RWPE1 (cell line): Measurements from ENCODE around the gene SMYD3.

Experiments used
- CTCF ChIA-PET: fragments of 350-600 bp; sonication (Branson Sonifier 250); formaldehyde crosslinking; extraction: SDS; loops from one replicate; lab custom pipeline; 2021; lab: Yijun Ruan, JAX
- POLR2A ChIA-PET: fragments of 400-600 bp; formaldehyde crosslinking; extraction: SDS; loops from one replicate; lab custom pipeline; 2020; ENCODE audit warnings: antibody characterized with exemption; ENCODE audit not compliant: low non-redundant PET; lab: Yijun Ruan, JAX
- DNase-seq: peaks from one replicate; pipeline ENCODE4 v3.0.0; 2012; ENCODE audit warnings: low spot score
- H3K27ac ChIP-seq: fragments of 450-650 bp; 2 replicates; pipeline ENCODE4 v1.5.1; 2017
- CTCF ChIP-seq: fragments of 450-650 bp; conservative IDR thresholded peaks from 2 replicates; pipeline ENCODE4 v1.5.1; 2017; ENCODE audit warnings: low read depth, mild to moderate bottlenecking

The SMYD3 gene

DNA sequence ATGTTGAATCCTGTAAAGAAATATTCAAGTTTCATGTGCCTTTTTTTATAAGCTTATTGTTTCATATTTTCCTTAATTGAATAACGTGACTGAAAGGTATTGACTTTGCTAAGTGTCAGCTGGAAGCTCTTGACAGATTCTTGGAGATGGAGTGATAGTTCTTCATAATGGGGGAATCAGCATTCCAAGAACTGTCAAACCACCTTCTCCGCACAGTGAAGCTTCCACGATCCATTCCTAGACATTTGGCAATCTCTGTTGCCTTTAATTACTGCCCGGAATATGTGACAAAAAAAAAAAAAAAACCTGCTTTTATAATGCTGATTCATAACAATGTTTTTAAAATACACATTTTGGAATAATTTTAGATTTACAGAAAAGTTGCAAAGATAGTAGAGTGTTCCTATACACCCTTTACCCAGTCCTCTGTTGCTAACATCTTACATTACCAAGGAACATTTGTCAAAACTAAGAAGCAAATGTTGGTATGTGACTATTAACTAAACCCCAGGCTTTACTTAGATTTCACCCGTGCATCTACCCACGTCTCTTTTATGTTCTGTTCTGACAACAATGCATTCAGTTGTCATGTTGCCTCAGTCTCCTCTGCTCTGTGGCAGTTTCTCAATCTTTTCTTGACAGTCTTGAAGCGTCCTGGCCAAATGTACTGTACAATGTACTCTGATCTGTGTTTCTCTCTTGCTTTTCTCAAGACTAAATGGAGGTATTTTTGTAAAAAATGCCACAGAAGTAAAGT lies 674.1 kb downstream of the SMYD3 start:
- CTCF ChIA-PET, result no interaction called here
- POLR2A ChIA-PET, result no interaction called here
- TF ChIP-seq CTCF, result no peak

GRCh38 chr1:245831518-245831917 lies 675.6 kb downstream of the SMYD3 start:
- TF ChIP-seq CTCF, result no peak
- H3K27ac ChIP-seq, result no peak overlapping the region
- no peak for DNase-seq
- ChIA-PET POLR2A (no interaction called here), CTCF (interaction anchor here (0.5 kb wide), 1 partner anchor 52 kb away, joined by 3 read pairs; no protein-coding TSS in a partner anchor)

More for the DNA sequence above, 674.1 kb downstream of the SMYD3 start:
- DNase-seq, result no peak
- no peak overlapping the region for H3K27ac ChIP-seq

DNA sequence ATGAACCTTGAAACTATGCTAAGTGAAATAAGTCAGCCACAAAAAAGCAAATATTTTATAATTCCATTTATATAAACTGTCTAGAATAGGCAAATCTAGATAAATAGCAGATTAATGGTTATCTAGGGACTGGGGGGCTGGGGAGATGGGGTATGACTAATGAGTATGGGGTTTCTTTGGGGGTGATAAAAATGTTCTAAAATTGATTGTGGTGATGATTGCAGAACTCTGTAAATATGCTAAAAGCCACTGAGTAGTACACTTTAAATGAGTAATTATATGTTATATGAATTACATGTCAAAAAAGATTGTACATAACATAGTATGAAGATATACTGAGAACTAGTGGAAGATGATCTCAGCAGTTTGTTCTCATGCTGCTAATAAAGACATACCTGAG lies 677.3 kb downstream of the SMYD3 start:
- ChIA-PET POLR2A (no interaction called here), CTCF (no interaction called here)
- DNase-seq, result no peak
- H3K27ac ChIP-seq, result no peak overlapping the region
- TF ChIP-seq CTCF, result no peak

- no peak for TF ChIP-seq CTCF
- ChIA-PET POLR2A (no interaction called here), CTCF (no interaction called here)
- H3K27ac ChIP-seq, result no peak overlapping the region
- DNase-seq, result no peak
These were observed 677.9 kb downstream of the SMYD3 start for GRCh38 chr1:245829194-245829593.

DNA sequence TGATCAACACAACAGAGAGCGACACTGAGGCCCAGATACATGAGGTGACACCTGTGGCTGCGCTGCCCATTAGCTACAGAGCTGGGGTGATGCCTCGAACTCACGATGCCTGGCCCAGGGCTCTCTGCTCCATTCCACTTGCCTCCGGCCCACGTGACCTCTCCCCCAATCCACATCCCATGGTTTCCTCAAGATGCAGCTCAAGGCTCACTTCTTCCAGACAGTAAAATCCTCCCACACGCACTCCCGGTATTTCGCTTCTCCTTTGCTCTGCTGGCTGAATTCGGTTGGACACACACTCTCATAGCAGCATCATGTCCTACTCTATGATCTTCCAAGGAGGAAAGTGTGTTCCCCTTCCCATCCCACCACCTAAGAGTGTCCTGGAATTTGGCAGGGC lies 679.8 kb downstream of the SMYD3 start:
- DNase-seq, result no peak
- no peak for TF ChIP-seq CTCF
- POLR2A ChIA-PET, result no interaction called here

DNA sequence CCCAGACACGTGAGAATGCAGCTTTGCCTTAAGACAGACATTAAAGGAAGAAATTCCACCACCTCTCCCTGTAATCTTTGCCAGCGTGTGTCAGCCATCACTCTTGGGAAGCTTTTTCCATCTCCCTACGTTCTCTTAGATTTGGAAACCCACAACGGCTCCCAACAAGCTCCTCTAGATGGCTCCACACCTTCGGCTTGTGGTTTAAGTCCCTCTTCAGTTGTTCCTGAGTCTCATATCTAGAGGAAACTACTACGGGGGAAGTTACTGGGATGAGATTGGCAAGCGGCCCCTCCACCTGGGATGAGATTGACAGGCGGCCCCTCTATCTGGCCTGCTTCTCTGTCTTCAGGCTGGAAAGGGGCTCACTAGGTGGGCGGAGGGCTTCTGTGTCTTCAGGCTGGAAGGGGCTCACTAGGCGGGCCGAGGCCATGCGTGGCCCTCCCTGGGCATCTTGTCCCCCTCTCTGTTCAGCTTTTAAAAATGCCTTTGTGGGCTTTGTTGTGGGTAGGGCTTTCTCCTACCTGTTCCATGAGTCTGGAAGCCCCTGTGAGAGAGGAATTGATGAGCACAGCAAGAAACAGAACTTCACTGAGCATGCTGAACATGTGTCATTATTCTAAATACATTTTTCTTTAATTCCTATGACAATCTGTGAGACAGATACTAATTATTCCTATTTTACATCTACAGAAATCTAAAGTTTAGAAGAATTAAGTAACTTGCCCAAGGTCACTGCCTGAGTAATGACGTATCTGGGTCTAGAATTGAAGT lies 681.8 kb downstream of the SMYD3 start:
- no peak for TF ChIP-seq CTCF
- DNase-seq, result no peak
- ChIA-PET CTCF (interaction anchor here (0.9 kb wide), 1 partner anchor 141 kb away, joined by 6 read pairs; no protein-coding TSS in a partner anchor), POLR2A (no interaction called here)
- no peak overlapping the region for H3K27ac ChIP-seq

More for the DNA sequence above, 679.8 kb downstream of the SMYD3 start:
- CTCF ChIA-PET, result no interaction called here
- no peak overlapping the region for H3K27ac ChIP-seq
